ENCODE data around the gene HOMER2.

DNA sequence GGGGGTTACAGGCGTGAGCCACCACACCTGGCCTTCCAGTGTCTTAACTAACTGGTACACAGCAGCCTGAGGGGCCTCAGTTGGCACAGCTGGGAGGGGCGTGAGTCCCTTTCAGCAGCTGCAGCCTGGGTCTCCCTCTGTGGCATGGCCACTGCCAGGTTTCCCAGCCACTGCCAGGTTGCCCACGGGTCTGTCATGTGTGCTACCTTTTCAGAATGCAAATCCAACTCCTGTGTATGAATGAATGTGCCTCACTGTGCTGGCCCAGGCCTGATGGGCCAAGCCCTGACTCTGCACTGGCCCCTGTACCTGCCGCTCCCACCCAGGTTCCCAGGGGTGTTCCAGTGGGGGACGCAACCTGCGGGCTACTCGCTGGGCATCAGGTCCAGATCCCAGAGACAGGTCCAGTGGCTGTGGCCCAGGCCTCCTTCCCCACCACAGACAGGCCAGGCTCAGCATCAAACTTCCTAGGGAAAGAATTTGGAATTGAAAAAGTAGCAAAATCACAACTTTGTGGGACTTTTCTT is 117.1 kb downstream of the HOMER2 start:
- TF ChIP-seq, protein P1, sequence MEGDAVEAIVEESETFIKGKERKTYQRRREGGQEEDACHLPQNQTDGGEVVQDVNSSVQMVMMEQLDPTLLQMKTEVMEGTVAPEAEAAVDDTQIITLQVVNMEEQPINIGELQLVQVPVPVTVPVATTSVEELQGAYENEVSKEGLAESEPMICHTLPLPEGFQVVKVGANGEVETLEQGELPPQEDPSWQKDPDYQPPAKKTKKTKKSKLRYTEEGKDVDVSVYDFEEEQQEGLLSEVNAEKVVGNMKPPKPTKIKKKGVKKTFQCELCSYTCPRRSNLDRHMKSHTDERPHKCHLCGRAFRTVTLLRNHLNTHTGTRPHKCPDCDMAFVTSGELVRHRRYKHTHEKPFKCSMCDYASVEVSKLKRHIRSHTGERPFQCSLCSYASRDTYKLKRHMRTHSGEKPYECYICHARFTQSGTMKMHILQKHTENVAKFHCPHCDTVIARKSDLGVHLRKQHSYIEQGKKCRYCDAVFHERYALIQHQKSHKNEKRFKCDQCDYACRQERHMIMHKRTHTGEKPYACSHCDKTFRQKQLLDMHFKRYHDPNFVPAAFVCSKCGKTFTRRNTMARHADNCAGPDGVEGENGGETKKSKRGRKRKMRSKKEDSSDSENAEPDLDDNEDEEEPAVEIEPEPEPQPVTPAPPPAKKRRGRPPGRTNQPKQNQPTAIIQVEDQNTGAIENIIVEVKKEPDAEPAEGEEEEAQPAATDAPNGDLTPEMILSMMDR (IDR thresholded peaks at IDR 0.05), result no peak
- no peak for TF ChIP-seq POLR2A (IDR thresholded peaks at IDR 0.05)

Data from esophagus squamous epithelium (tissue), 4 donors.